AG04450 (cell line): Measurements from ENCODE around the gene MED12L. TPM values are rescaled to one million over a fixed set of nuclear protein-coding genes. Genes with fewer than 3 reads are reported as not detected.

Source experiments
- CTCF ChIA-PET: fragments of 300-600, 350-600 bp; formaldehyde crosslinking; extraction: SDS; loops from one replicate; lab custom pipeline; 2022; ENCODE audit warnings: antibody characterized with exemption, inconsistent platforms; lab: Charles Lee
- POLR2A ChIA-PET: fragments of 350-600 bp; formaldehyde crosslinking; extraction: SDS; loops from one replicate; lab custom pipeline; 2021; ENCODE audit warnings: antibody characterized with exemption, inconsistent platforms; lab: Yijun Ruan, JAX
- DNase-seq: peaks from one replicate; pipeline ENCODE4 v3.0.0-alpha.2; 2011; ENCODE audit warnings: low read depth, low spot score
- H3K27ac ChIP-seq: one replicate; pipeline ENCODE4 v1.5.1; 2012; ENCODE audit warnings: low read depth, low read length, control low read depth
- H3K27me3 ChIP-seq: one replicate; pipeline ENCODE4 v1.6.0; 2012; ENCODE audit warnings: low read length; ENCODE audit not compliant: control insufficient read depth, insufficient read depth
- H3K4me3 ChIP-seq: 2 replicates; pipeline ENCODE4 v1.5.1; 2011; ENCODE audit warnings: mild to moderate bottlenecking, low read depth, low read length, control low read depth
- H3K9me3 ChIP-seq: 2 replicates; pipeline ENCODE4 v1.5.1; 2012; ENCODE audit warnings: low read length; ENCODE audit not compliant: control insufficient read depth, insufficient read depth
- CTCF ChIP-seq: IDR thresholded peaks from 2 replicates; pipeline ENCODE4 v1.5.1; 2011; ENCODE audit warnings: low read depth, low read length, control low read depth, inconsistent platforms
- polyA plus RNA-seq: library from polyadenylated mRNA; depleted of rRNA; stranded (reverse); fragments of >200 nt; gene quantifications from 2 replicates; pipeline ENCODE4 v1.2.3, GENCODE V29; 2011

The MED12L gene
- polyA plus RNA-seq, 1 experiment, result 0.26 TPM

GRCh38 chr3:151174351-151174750 lies 88.9 kb downstream of the MED12L start:
- H3K4me3 ChIP-seq, result no peak overlapping the region
- CTCF ChIA-PET, result interaction anchor here (1.1 to 3.5 kb wide), 2 partner anchors 54 to 108 kb away, joined by 5 to 19 read pairs; no protein-coding TSS in a partner anchor
- no peak for TF ChIP-seq CTCF
- POLR2A ChIA-PET, result no interaction called here
- no peak for DNase-seq
- H3K27me3 ChIP-seq, result no peaks in the 10 kb centered on the region
- H3K9me3 ChIP-seq, result no peaks in the 10 kb centered on the region
- H3K27ac ChIP-seq, result no peak overlapping the region

GRCh38 chr3:151175952-151176351 lies 90.5 kb downstream of the MED12L start:
- Histone ChIP-seq H3K4me3 (no peak overlapping the region), H3K9me3 (no peaks in the 10 kb centered on the region), H3K27ac (no peak overlapping the region), H3K27me3 (no peaks in the 10 kb centered on the region)
- ChIA-PET POLR2A (no interaction called here), CTCF (interaction anchor here (1.1 kb wide), 1 partner anchor 19 kb away, joined by 3 read pairs; no protein-coding TSS in a partner anchor)
- no peak for TF ChIP-seq CTCF
- no peak for DNase-seq

GRCh38 chr3:151178208-151178845 lies 92.9 kb downstream of the MED12L start:
- ChIA-PET CTCF (interaction anchor here (0.9 to 2.6 kb wide), 4 partner anchors 10 to 104 kb away, joined by 3 to 13 read pairs (median 4); no protein-coding TSS in a partner anchor), POLR2A (no interaction called here)
- Histone ChIP-seq H3K27ac (no peak overlapping the region), H3K27me3 (no peaks in the 10 kb centered on the region), H3K4me3 (no peak overlapping the region), H3K9me3 (no peaks in the 10 kb centered on the region)
- DNase-seq, result no peak
- no peak for TF ChIP-seq CTCF

GRCh38 chr3:151182349-151183079 lies 97.0 kb downstream of the MED12L start:
- CTCF ChIA-PET, result interaction anchor here (1.4 to 2.3 kb wide), 2 partner anchors 14 to 46 kb away, joined by 6 read pairs; no protein-coding TSS in a partner anchor
- no peak overlapping the region for H3K27ac ChIP-seq

More at GRCh38 chr3:151182349-151183079, 97.0 kb downstream of the MED12L start:
- no peaks in the 10 kb centered on the region for H3K9me3 ChIP-seq
- no peak overlapping the region for H3K4me3 ChIP-seq
- POLR2A ChIA-PET, result no interaction called here
- DNase-seq, result no peak
- TF ChIP-seq CTCF, result no peak
- H3K27me3 ChIP-seq, result no peaks in the 10 kb centered on the region
